H1 (cell line): ENCODE results near the gene GSTCD. TPM values are rescaled to one million over a fixed set of nuclear protein-coding genes. Genes with fewer than 3 reads are reported as not detected.

ENCODE experiments used
- CTCF ChIA-PET: fragments of 300-600 bp; sonication (Branson Sonifier 250); formaldehyde crosslinking; loops from one replicate; lab custom pipeline; 2021; ENCODE audit not compliant: partially characterized antibody; lab: Charles Lee
- POLR2A ChIA-PET: fragments of 300-600 bp; sonication (Branson Sonifier 250); formaldehyde crosslinking; loops from one replicate; lab custom pipeline; 2021; ENCODE audit warnings: inconsistent platforms; ENCODE audit not compliant: partially characterized antibody; lab: Charles Lee
- DNase-seq, 2 experiments: peaks; one replicate each; pipeline versions ENCODE4 v3.0.0 to v3.0.0-alpha.2; 2010 to 2022; ENCODE audit warnings: low spot score in 2 of 2, low read depth in 1 of 2, mixed read lengths in 1 of 2
- FAIRE-seq: peaks from 2 replicates; lab custom pipeline; 2011; peaks lifted over from hg19 to GRCh38; lab: Jason Lieb, UNC
- H2AFZ ChIP-seq: 2 replicates; pipeline ENCODE4 v1.8.1; 2012; ENCODE audit warnings: low read length, inconsistent platforms
- H2AK5ac ChIP-seq: 2 replicates; pipeline ENCODE4 v1.6.1; 2013; ENCODE audit warnings: low read depth, low read length
- H2BK120ac ChIP-seq: replicated peaks from 2 replicates; pipeline ENCODE3; 2013; ENCODE audit warnings: low read depth, low read length, inconsistent platforms
- H2BK12ac ChIP-seq: 2 replicates; pipeline ENCODE4 v1.6.1; 2013; ENCODE audit warnings: low read depth, low read length
- H2BK15ac ChIP-seq: 2 replicates; pipeline ENCODE4 v1.6.1; 2013; ENCODE audit warnings: low read length
- H2BK20ac ChIP-seq: 2 replicates; pipeline ENCODE4 v1.6.1; 2013; ENCODE audit warnings: low read length
- H2BK5ac ChIP-seq: 2 replicates; pipeline ENCODE4 v1.6.1; 2013; ENCODE audit warnings: low read depth, low read length
- H3K14ac ChIP-seq: 2 replicates; pipeline ENCODE4 v1.6.1; 2013; ENCODE audit warnings: inconsistent platforms; ENCODE audit not compliant: insufficient read length
- H3K18ac ChIP-seq: 2 replicates; pipeline ENCODE4 v1.6.1; 2013; ENCODE audit warnings: low read length; ENCODE audit errors: extremely low read depth
- H3K23ac ChIP-seq: 2 replicates; pipeline ENCODE4 v1.6.1; 2013; ENCODE audit warnings: inconsistent platforms; ENCODE audit not compliant: insufficient read length
- H3K23me2 ChIP-seq: 2 replicates; pipeline ENCODE4 v1.6.1; 2013; ENCODE audit warnings: low read depth, low read length
- H3K27ac ChIP-seq: 2 replicates; pipeline ENCODE4 v1.6.1; 2011; ENCODE audit warnings: low read depth, low read length, inconsistent platforms
- H3K27me3 ChIP-seq, 4 experiments: replicated peaks in 1 of 4; 1 replicate in 1 of 4; 2 replicates in 3 of 4; pipeline versions ENCODE4 v1.6.1 to v1.8.1; 2011 to 2013; ENCODE audit warnings: low read length in 3 of 4, mild to moderate bottlenecking in 3 of 4, inconsistent platforms in 2 of 4, mixed read lengths in 2 of 4, moderate library complexity in 1 of 4; ENCODE audit not compliant: control insufficient read depth in 3 of 4, insufficient read depth in 3 of 4; ENCODE audit errors: extremely low read depth in 1 of 4
- H3K36me3 ChIP-seq, 4 experiments: 2 replicates each; pipeline versions ENCODE4 v1.6.1 to v1.8.1; 2011 to 2013; ENCODE audit warnings: mild to moderate bottlenecking in 4 of 4, low read length in 3 of 4, moderate library complexity in 2 of 4, control low read depth in 1 of 4, inconsistent platforms in 1 of 4; ENCODE audit not compliant: insufficient read depth in 4 of 4, control insufficient read depth in 2 of 4
- H3K4ac ChIP-seq: replicated peaks from 2 replicates; pipeline ENCODE3; 2013; ENCODE audit warnings: low read length, low read depth, mixed read lengths, inconsistent platforms; ENCODE audit not compliant: insufficient read length
- H3K4me1 ChIP-seq, 4 experiments: replicated peaks in 1 of 4; 1 replicate in 1 of 4; 2 replicates in 3 of 4; pipeline versions ENCODE4 v1.6.1 to v1.8.1; 2011 to 2013; ENCODE audit warnings: low read length in 3 of 4, inconsistent platforms in 2 of 4, mixed read lengths in 1 of 4; ENCODE audit not compliant: insufficient read depth in 4 of 4, control insufficient read depth in 3 of 4
- H3K4me2 ChIP-seq, 2 experiments: 2 replicates each; pipeline versions ENCODE4 v1.6.1 to v1.8.1; 2011 to 2013; ENCODE audit warnings: low read depth in 2 of 2, low read length in 2 of 2, control low read depth in 1 of 2, inconsistent platforms in 1 of 2, mild to moderate bottlenecking in 1 of 2; ENCODE audit not compliant: insufficient read depth in 1 of 2
- H3K4me3 ChIP-seq, 4 experiments: fragments of 200-600, 300-600 bp in 1 of 4; sonication (generic), shearing (Covaris generic), sonication (Bioruptor Twin) in 1 of 4; 2 replicates each; pipeline versions ENCODE4 v1.5.1 to v1.8.1; 2011 to 2016; ENCODE audit warnings: low read length in 4 of 4, low read depth in 3 of 4, control low read depth in 2 of 4, inconsistent platforms in 2 of 4, mild to moderate bottlenecking in 2 of 4, mixed read lengths in 1 of 4, moderate library complexity in 1 of 4; ENCODE audit not compliant: insufficient read depth in 2 of 4; ENCODE audit errors: extremely low read depth in 1 of 4
- H3K56ac ChIP-seq: replicated peaks from 2 replicates; pipeline ENCODE3; 2013; ENCODE audit warnings: low read depth, mild to moderate bottlenecking, mixed read lengths, low read length, inconsistent platforms; ENCODE audit not compliant: insufficient read length
- H3K79me1 ChIP-seq: 2 replicates; pipeline ENCODE4 v1.6.1; 2013; ENCODE audit warnings: low read depth, low read length, control low read depth
- H3K79me2 ChIP-seq, 2 experiments: 2 replicates each; pipeline versions ENCODE4 v1.6.1 to v1.8.1; 2012 to 2013; ENCODE audit warnings: low read length in 2 of 2, mild to moderate bottlenecking in 2 of 2, inconsistent platforms in 1 of 2; ENCODE audit not compliant: insufficient read depth in 2 of 2, control insufficient read depth in 1 of 2
- H3K9ac ChIP-seq, 4 experiments: replicated peaks in 1 of 4; 1 replicate in 1 of 4; 2 replicates in 3 of 4; pipeline versions ENCODE4 v1.6.1 to v1.8.1; 2011 to 2013; ENCODE audit warnings: low read depth in 3 of 4, low read length in 3 of 4, control low read depth in 2 of 4, mild to moderate bottlenecking in 2 of 4, moderate library complexity in 2 of 4, inconsistent platforms in 1 of 4; ENCODE audit errors: extremely low read depth in 1 of 4
- H3K9me3 ChIP-seq, 2 experiments: 2 replicates each; pipeline versions ENCODE4 v1.6.1 to v1.8.1; 2012 to 2013; ENCODE audit warnings: mild to moderate bottlenecking in 2 of 2, moderate library complexity in 2 of 2, control low read depth in 1 of 2, inconsistent platforms in 1 of 2, low read depth in 1 of 2, low read length in 1 of 2, mixed read lengths in 1 of 2; ENCODE audit not compliant: insufficient read depth in 2 of 2
- H4K20me1 ChIP-seq, 2 experiments: replicated peaks in 1 of 2; 2 replicates each; pipeline versions ENCODE3 to v1.8.1; 2011 to 2013; ENCODE audit warnings: inconsistent platforms in 2 of 2, low read length in 2 of 2, mild to moderate bottlenecking in 1 of 2; ENCODE audit not compliant: insufficient read depth in 2 of 2, control insufficient read depth in 1 of 2
- H4K5ac ChIP-seq: 2 replicates; pipeline ENCODE4 v1.6.1; 2013; ENCODE audit warnings: low read length, low read depth, mixed read lengths, inconsistent platforms; ENCODE audit not compliant: insufficient read length
- H4K8ac ChIP-seq: 2 replicates; pipeline ENCODE4 v1.8.0; 2013; ENCODE audit warnings: mild to moderate bottlenecking, moderate library complexity, low read length, inconsistent platforms; ENCODE audit not compliant: insufficient read depth; ENCODE audit errors: extremely low read depth
- H4K91ac ChIP-seq: replicated peaks from 2 replicates; pipeline ENCODE3; 2013; ENCODE audit warnings: low read length, mixed read lengths, inconsistent platforms; ENCODE audit not compliant: insufficient read length
- GABPA ChIP-seq: IDR thresholded peaks from 2 replicates; pipeline ENCODE4 v1.6.1; 2011; ENCODE audit warnings: mild to moderate bottlenecking, low read length, moderate library complexity, borderline replicate concordance; ENCODE audit not compliant: insufficient read depth
- KDM4A ChIP-seq: IDR thresholded peaks from one replicate; pipeline ENCODE4 v1.7.1; 2012; ENCODE audit warnings: low read depth, mild to moderate bottlenecking, moderate library complexity, low read length, inconsistent platforms; ENCODE audit not compliant: severe bottlenecking
- KDM5A ChIP-seq: fragments of 200-600 bp; IDR thresholded peaks from 2 replicates; pipeline ENCODE4 v1.7.1; 2012; ENCODE audit warnings: mild to moderate bottlenecking, low read length, inconsistent platforms, mixed read lengths
- NANOG ChIP-seq: IDR thresholded peaks from 2 replicates; pipeline ENCODE4 v1.6.1; 2011; ENCODE audit warnings: low read length, low read depth, mild to moderate bottlenecking, inconsistent platforms; ENCODE audit not compliant: insufficient read depth, poor library complexity, severe bottlenecking
- NRF1 ChIP-seq: IDR thresholded peaks from 2 replicates; pipeline ENCODE4 v1.6.1; 2011; ENCODE audit warnings: mild to moderate bottlenecking, low read depth, low read length, improper control_type of control experiment
- TEAD4 ChIP-seq: IDR thresholded peaks from 2 replicates; pipeline ENCODE4 v1.6.1; 2012; ENCODE audit warnings: low read depth, low read length, inconsistent platforms, mixed read lengths
- WGBS, 2 experiments: shearing (Covaris generic) in 1 of 2; methylation state at CpG; one replicate each; pipeline versions ENCODE4 v1.1.6 to v1.1.7; 2013 to 2015; ENCODE audit warnings: low lambda C conversion rate in 2 of 2, mixed read lengths in 2 of 2, inconsistent platforms in 1 of 2, low coverage in 1 of 2, missing lambda C conversion rate in 1 of 2; ENCODE audit not compliant: insufficient replicate concordance in 2 of 2, insufficient coverage in 1 of 2, insufficient read length in 1 of 2; ENCODE audit errors: extremely low coverage in 1 of 2, missing lambda C conversion rate in 1 of 2; 5-methylcytosine and 5-hydroxymethylcytosine counted together
- polyA plus RNA-seq, 7 experiments: library from polyadenylated mRNA; depleted of rRNA in 3 of 7; stranded (reverse) in 5 of 7; unstranded in 2 of 7; fragments of >200 nt in 5 of 7; fragments of 200-250 nt in 2 of 7; gene quantifications; 1 replicate in 5 of 7; 2 replicates in 1 of 7; 4 replicates in 1 of 7; pipeline versions ENCODE4 v1.2.1 to v1.2.3, GENCODE V29; 2011 to 2013; ENCODE audit warnings: missing spikeins in 2 of 7, mixed read lengths in 2 of 7
- total RNA-seq: library from RNA; stranded (reverse); fragmentation: NEBNext Ultra II Directional; extraction: Animal tissue kit (Norgen Biotek cat#: 25700); gene quantifications from 2 replicates; pipeline ENCODE4 v1.2.1, GENCODE V29; 2021
- TF ChIP-seq, protein P1 (sequence below): IDR thresholded peaks from 2 replicates; pipeline ENCODE4 v1.6.1; 2012; ENCODE audit warnings: low read length, inconsistent platforms
- TF ChIP-seq, protein P2 (sequence below), 3 experiments: IDR thresholded peaks; 1 replicate in 2 of 3; 2 replicates in 1 of 3; pipeline versions ENCODE4 v1.5.1 to v1.6.1; 2011; ENCODE audit warnings: low read length in 3 of 3, mild to moderate bottlenecking in 3 of 3, inconsistent platforms in 2 of 3, low read depth in 1 of 3, moderate library complexity in 1 of 3; ENCODE audit not compliant: insufficient read depth in 1 of 3; ENCODE audit errors: control extremely low read depth in 1 of 3

The GSTCD gene
- total and polyA plus RNA-seq, 2 of the 8 experiments (the other 6 are each of a cell fraction or from before 2014, with no cell fraction given): 8.5 to 24.6 TPM

DNA sequence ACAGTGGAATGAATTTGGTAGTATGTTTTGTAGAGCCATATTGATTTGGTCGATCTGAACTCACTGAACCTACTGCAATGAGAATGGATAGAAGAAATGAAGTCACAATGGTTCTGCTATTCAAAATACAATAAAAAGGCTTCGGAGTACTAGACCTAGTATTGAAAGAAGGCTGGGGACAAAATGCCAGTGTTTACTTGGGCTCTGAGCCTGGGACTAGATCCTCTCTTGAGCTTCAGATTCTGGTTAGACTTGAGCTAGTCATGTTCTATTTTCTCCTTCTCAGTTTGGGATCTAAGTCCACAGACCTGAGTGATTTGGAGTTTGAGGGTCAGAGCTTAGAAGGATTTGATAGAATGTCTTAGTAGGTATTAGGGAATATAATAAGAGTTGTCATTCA is 10.0 kb upstream of the GSTCD start:
- FAIRE-seq (no peak), DNase-seq (no peak)
- Histone ChIP-seq H3K9ac (no peak overlapping the region), H3K36me3 (no peaks in the 10 kb centered on the region; a peak in 1 of 8 replicates), H2AFZ (no peak overlapping the region), H3K4me3 (no peak overlapping the region), H4K20me1 (no peaks in the 10 kb centered on the region), H3K23ac (no peak overlapping the region), H3K4me2 (no peak overlapping the region), H3K27me3 (no peaks in the 10 kb centered on the region), H3K79me1 (no peaks in the 10 kb centered on the region), H2BK12ac (no peak overlapping the region), H3K4me1 (no peaks in the 10 kb centered on the region), H4K5ac (no peak overlapping the region), H2BK5ac (no peak overlapping the region), H3K9me3 (no peaks in the 10 kb centered on the region), H3K18ac (no peak overlapping the region), H3K14ac (no peak overlapping the region), H2BK120ac (no peak overlapping the region), H4K91ac (no peak overlapping the region), H3K56ac (no peak overlapping the region), H3K27ac (no peak overlapping the region), H2AK5ac (no peak overlapping the region), H4K8ac (no peak overlapping the region), H2BK15ac (no peak overlapping the region), H3K4ac (no peak overlapping the region), H3K23me2 (no peaks in the 10 kb centered on the region; the same call in 1 of the 2 replicates), H3K79me2 (no peaks in the 10 kb centered on the region), H2BK20ac (no peak overlapping the region)
- WGBS, 2 experiments: 90% methylated on average over 2 of the region's 2 CpGs; no CpG with 5 or more reads in 1 of the 2 experiments
- POLR2A ChIA-PET: interaction anchor here (2.0 kb wide), 1 partner anchor 10 kb away, joined by 5 read pairs; the partner anchor contains the start of genes GSTCD and INTS12
- CTCF ChIA-PET: interaction anchor here (0.7 kb wide), 1 partner anchor 10 kb away, joined by 4 read pairs; no protein-coding TSS in a partner anchor
- TF ChIP-seq, protein P1, sequence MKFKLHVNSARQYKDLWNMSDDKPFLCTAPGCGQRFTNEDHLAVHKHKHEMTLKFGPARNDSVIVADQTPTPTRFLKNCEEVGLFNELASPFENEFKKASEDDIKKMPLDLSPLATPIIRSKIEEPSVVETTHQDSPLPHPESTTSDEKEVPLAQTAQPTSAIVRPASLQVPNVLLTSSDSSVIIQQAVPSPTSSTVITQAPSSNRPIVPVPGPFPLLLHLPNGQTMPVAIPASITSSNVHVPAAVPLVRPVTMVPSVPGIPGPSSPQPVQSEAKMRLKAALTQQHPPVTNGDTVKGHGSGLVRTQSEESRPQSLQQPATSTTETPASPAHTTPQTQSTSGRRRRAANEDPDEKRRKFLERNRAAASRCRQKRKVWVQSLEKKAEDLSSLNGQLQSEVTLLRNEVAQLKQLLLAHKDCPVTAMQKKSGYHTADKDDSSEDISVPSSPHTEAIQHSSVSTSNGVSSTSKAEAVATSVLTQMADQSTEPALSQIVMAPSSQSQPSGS: no peak
- no peak for TF ChIP-seq NRF1
- no peak for TF ChIP-seq TEAD4
- TF ChIP-seq, protein P2, sequence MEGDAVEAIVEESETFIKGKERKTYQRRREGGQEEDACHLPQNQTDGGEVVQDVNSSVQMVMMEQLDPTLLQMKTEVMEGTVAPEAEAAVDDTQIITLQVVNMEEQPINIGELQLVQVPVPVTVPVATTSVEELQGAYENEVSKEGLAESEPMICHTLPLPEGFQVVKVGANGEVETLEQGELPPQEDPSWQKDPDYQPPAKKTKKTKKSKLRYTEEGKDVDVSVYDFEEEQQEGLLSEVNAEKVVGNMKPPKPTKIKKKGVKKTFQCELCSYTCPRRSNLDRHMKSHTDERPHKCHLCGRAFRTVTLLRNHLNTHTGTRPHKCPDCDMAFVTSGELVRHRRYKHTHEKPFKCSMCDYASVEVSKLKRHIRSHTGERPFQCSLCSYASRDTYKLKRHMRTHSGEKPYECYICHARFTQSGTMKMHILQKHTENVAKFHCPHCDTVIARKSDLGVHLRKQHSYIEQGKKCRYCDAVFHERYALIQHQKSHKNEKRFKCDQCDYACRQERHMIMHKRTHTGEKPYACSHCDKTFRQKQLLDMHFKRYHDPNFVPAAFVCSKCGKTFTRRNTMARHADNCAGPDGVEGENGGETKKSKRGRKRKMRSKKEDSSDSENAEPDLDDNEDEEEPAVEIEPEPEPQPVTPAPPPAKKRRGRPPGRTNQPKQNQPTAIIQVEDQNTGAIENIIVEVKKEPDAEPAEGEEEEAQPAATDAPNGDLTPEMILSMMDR (IDR thresholded peaks at IDR 0.05; ENCODE audit: control extremely low read depth in 1 of 3, insufficient read depth in 1 of 3, low read depth in 1 of 3, low read length in 3 of 3): no peak
- no peak for TF ChIP-seq NANOG
- TF ChIP-seq GABPA: no peak
- TF ChIP-seq KDM5A: no peak
- no peak for TF ChIP-seq KDM4A
